Neural progenitor cell (in vitro differentiated cells): ENCODE data around the gene CERS2. TPM values are rescaled to one million over a fixed set of nuclear protein-coding genes. Genes with fewer than 3 reads are reported as not detected.

ENCODE experiments used
- DNase-seq: peaks from one replicate; pipeline ENCODE4 v3.0.0-alpha.2; 2016; ENCODE audit warnings: low spot score
- H2AFZ ChIP-seq: fragments of 200-600 bp; sonication (generic); replicated peaks from 2 replicates; pipeline ENCODE4 v1.6.1; 2016; ENCODE audit warnings: antibody characterized with exemption
- H3F3A ChIP-seq: fragments of 200-600 bp; sonication (generic); 2 replicates; pipeline ENCODE4 v1.6.1; 2016; ENCODE audit warnings: antibody characterized with exemption, low read depth
- H3K27ac ChIP-seq: fragments of 200-600 bp; sonication (generic); 2 replicates; pipeline ENCODE4 v1.5.1; 2016; ENCODE audit warnings: mild to moderate bottlenecking
- H3K27me3 ChIP-seq: fragments of 200-600 bp; sonication (generic); 2 replicates; pipeline ENCODE4 v1.6.1; 2016; ENCODE audit warnings: mild to moderate bottlenecking, moderate library complexity
- H3K36me3 ChIP-seq: fragments of 200-600 bp; sonication (generic); 2 replicates; pipeline ENCODE4 v1.5.1; 2016
- H3K4me1 ChIP-seq: fragments of 200-600 bp; sonication (generic); 2 replicates; pipeline ENCODE4 v1.6.1; 2016; ENCODE audit warnings: mixed run types
- H3K4me2 ChIP-seq: fragments of 200-600 bp; sonication (generic); 2 replicates; pipeline ENCODE4 v1.6.1; 2016
- H3K4me3 ChIP-seq: fragments of 200-600 bp; sonication (generic); 2 replicates; pipeline ENCODE4 v1.5.1; 2016
- H3K79me2 ChIP-seq: fragments of 200-600 bp; sonication (generic); 2 replicates; pipeline ENCODE4 v1.6.1; 2016; ENCODE audit warnings: low read depth
- H3K9ac ChIP-seq: fragments of 200-600 bp; sonication (generic); 2 replicates; pipeline ENCODE4 v1.6.1; 2016
- H3K9me3 ChIP-seq: fragments of 200-600 bp; sonication (generic); 2 replicates; pipeline ENCODE4 v1.5.1; 2016; ENCODE audit warnings: low read depth
- H4K20me1 ChIP-seq: fragments of 200-600 bp; sonication (generic); 2 replicates; pipeline ENCODE4 v1.6.1; 2016; ENCODE audit warnings: low read depth
- H3K27ac Mint-ChIP-seq: 3 replicates; pipeline ENCODE4 v1.8.0; 2021; ENCODE audit warnings: mixed read lengths
- H3K27me3 Mint-ChIP-seq: 2 replicates; pipeline ENCODE4 v1.8.0; 2022; ENCODE audit warnings: low read depth, mild to moderate bottlenecking, inconsistent platforms, moderate library complexity, mixed read lengths; ENCODE audit not compliant: insufficient read depth
- H3K36me3 Mint-ChIP-seq: 3 replicates; pipeline ENCODE4 v1.8.0; 2021; ENCODE audit warnings: mixed read lengths
- H3K4me1 Mint-ChIP-seq: 3 replicates; pipeline ENCODE4 v1.8.0; 2021; ENCODE audit warnings: mixed read lengths
- H3K4me3 Mint-ChIP-seq: 3 replicates; pipeline ENCODE4 v1.8.0; 2021; ENCODE audit warnings: mild to moderate bottlenecking, moderate library complexity, mixed read lengths
- H3K9me3 Mint-ChIP-seq: 3 replicates; pipeline ENCODE4 v1.8.0; 2020; ENCODE audit warnings: mixed read lengths
- EZH2 ChIP-seq: fragments of 200-600 bp; sonication (generic); IDR thresholded peaks from 2 replicates; pipeline ENCODE4 v1.6.1; 2017; ENCODE audit warnings: antibody characterized with exemption, mild to moderate bottlenecking, moderate library complexity
- EZH2phosphoT487 ChIP-seq: fragments of 200-600 bp; sonication (generic); IDR thresholded peaks from 2 replicates; pipeline ENCODE4 v1.6.1; 2017; ENCODE audit warnings: antibody characterized with exemption
- total RNA-seq: library from RNA; depleted of rRNA; stranded (reverse); fragments of >200 nt; gene quantifications from 2 replicates; pipeline ENCODE4 v1.2.3, GENCODE V29; 2015; ENCODE audit warnings: low replicate concordance
- TF ChIP-seq, protein P1 (sequence below): fragments of 200-600 bp; sonication (generic); IDR thresholded peaks from 2 replicates; pipeline ENCODE4 v1.5.1; 2017; ENCODE audit warnings: antibody characterized with exemption, mild to moderate bottlenecking

CERS2 gene
- total RNA-seq, 1 donor from 2014 or later = 104 TPM

DNA sequence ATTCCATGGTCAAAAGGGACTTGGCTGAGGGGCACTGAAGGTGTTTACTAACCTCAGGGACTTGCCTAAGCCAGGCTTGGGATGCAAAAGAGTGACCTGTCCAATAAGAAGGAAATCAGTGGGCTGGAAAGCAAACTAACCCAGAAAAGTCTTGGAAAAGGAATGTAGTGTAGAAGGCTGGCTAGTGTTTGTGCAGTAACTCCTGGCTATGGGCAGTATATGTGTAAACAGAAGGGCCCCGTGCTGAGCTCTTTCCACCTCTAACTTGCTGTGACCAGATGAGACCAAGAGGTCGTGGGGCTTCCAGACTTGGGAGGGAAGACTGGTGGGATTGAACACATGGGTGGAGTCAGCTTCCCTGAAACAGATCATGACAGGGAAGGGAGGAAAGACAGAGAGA lies 28.0 kb upstream of the CERS2 start:
- Mint-ChIP-seq H3K9me3 (no peaks in the 10 kb centered on the region), H3K27me3 (peaks cover 6% of the 10 kb centered on the region), H3K27ac (no peak overlapping the region), H3K36me3 (peaks cover 18% of the 10 kb centered on the region), H3K4me3 (no peak overlapping the region), H3K4me1 (peaks cover 36% of the 10 kb centered on the region)
- Histone ChIP-seq H3K4me3 (no peak overlapping the region), H3K9ac (no peak overlapping the region), H3K27ac (no peak overlapping the region), H3K27me3 (no peaks in the 10 kb centered on the region), H3F3A (peaks cover 20% of the 10 kb centered on the region), H3K4me1 (peaks cover 11% of the 10 kb centered on the region), H3K36me3 (no peaks in the 10 kb centered on the region), H3K9me3 (no peaks in the 10 kb centered on the region), H4K20me1 (no peaks in the 10 kb centered on the region), H2AFZ (no peak overlapping the region), H3K79me2 (no peaks in the 10 kb centered on the region), H3K4me2 (no peak overlapping the region)
- TF ChIP-seq EZH2 (no peak), EZH2phosphoT487 (no peak)
- TF ChIP-seq, protein P1, sequence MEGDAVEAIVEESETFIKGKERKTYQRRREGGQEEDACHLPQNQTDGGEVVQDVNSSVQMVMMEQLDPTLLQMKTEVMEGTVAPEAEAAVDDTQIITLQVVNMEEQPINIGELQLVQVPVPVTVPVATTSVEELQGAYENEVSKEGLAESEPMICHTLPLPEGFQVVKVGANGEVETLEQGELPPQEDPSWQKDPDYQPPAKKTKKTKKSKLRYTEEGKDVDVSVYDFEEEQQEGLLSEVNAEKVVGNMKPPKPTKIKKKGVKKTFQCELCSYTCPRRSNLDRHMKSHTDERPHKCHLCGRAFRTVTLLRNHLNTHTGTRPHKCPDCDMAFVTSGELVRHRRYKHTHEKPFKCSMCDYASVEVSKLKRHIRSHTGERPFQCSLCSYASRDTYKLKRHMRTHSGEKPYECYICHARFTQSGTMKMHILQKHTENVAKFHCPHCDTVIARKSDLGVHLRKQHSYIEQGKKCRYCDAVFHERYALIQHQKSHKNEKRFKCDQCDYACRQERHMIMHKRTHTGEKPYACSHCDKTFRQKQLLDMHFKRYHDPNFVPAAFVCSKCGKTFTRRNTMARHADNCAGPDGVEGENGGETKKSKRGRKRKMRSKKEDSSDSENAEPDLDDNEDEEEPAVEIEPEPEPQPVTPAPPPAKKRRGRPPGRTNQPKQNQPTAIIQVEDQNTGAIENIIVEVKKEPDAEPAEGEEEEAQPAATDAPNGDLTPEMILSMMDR = no peak
- no peak for DNase-seq

DNA sequence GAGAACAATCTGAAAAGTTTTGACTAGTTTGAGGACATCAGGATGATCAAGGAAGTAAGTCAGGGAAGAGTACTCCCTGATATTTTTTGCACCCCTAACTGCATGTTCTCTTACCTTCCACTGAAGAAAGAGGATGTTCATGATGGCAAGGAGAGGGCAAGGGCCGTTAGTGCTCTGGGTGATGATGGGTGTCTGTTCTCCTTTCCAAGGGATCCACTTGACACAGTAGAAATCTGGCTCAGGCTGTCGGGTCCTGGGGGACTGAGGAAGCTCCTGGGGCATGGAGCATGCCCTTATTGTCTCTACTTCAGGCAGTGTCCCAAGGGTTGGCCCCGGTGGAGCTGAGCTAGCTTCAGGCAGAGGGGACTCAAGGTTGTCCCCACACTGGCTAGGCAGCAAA lies 27.4 kb upstream of the CERS2 start:
- Mint-ChIP-seq H3K27me3 (peaks cover 4% of the 10 kb centered on the region), H3K4me3 (no peak overlapping the region), H3K27ac (no peak overlapping the region), H3K9me3 (no peaks in the 10 kb centered on the region), H3K4me1 (peaks cover 30% of the 10 kb centered on the region), H3K36me3 (peaks cover 18% of the 10 kb centered on the region)
- H3K4me3 ChIP-seq = no peak overlapping the region
- no peaks in the 10 kb centered on the region for H4K20me1 ChIP-seq
- H3K27ac ChIP-seq = no peak overlapping the region
- H3F3A ChIP-seq = peaks cover 15% of the 10 kb centered on the region
- no peaks in the 10 kb centered on the region for H3K9me3 ChIP-seq
- H2AFZ ChIP-seq = no peak overlapping the region
- no peak for DNase-seq
- TF ChIP-seq, protein P1 = no peak
- TF ChIP-seq EZH2phosphoT487 (no peak), EZH2 (no peak)
- no peaks in the 10 kb centered on the region for H3K79me2 ChIP-seq
- H3K9ac ChIP-seq = no peak overlapping the region
- no peaks in the 10 kb centered on the region for H3K36me3 ChIP-seq
- H3K4me1 ChIP-seq = peaks cover 8% of the 10 kb centered on the region
- H3K4me2 ChIP-seq = no peak overlapping the region
- H3K27me3 ChIP-seq = no peaks in the 10 kb centered on the region

DNA sequence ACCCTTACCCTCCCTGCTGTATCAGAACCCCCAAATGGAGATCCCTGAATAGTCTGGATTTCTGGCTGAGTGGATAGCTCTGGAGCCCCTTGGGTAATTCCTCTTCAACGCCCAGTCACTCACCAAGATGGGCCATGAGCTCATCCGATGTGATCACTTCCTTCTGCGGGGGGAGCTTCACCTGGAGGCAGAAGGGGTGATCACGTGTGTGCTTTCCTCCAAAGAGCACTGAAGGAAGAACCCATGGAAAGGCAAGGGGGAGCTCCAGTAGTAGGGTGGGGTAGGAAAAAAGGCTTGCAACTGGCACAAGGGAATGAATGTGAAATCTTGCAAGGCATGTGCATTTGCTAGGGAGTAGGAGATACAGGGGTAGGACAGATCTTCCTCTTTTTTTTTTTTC lies 27.0 kb upstream of the CERS2 start:
- no peaks in the 10 kb centered on the region for H3K36me3 ChIP-seq
- no peak overlapping the region for H3K4me3 ChIP-seq
- H3K27me3 ChIP-seq = no peaks in the 10 kb centered on the region
- DNase-seq = no peak
- H4K20me1 ChIP-seq = no peaks in the 10 kb centered on the region
- H3K4me1 ChIP-seq = peaks cover 6% of the 10 kb centered on the region
- H3K79me2 ChIP-seq = no peaks in the 10 kb centered on the region
- TF ChIP-seq, protein P1 = no peak
- no peak for TF ChIP-seq EZH2phosphoT487
- no peak for TF ChIP-seq EZH2
- Mint-ChIP-seq H3K27me3 (peaks cover 3% of the 10 kb centered on the region), H3K4me3 (no peak overlapping the region), H3K9me3 (no peaks in the 10 kb centered on the region), H3K27ac (no peak overlapping the region), H3K36me3 (peaks cover 18% of the 10 kb centered on the region), H3K4me1 (peaks cover 26% of the 10 kb centered on the region)
- no peaks in the 10 kb centered on the region for H3K9me3 ChIP-seq
- H3K27ac ChIP-seq = no peak overlapping the region
- H3K9ac ChIP-seq = no peak overlapping the region
- H2AFZ ChIP-seq = no peak overlapping the region
- no peak overlapping the region for H3K4me2 ChIP-seq
- peaks cover 10% of the 10 kb centered on the region for H3F3A ChIP-seq
